PFSK-1 (cell line): ENCODE measurements around the gene RTP3.

Source experiments
- POLR2AphosphoS5 ChIP-seq: IDR thresholded peaks from 2 replicates; pipeline ENCODE4 v1.6.1; 2012; ENCODE audit warnings: low read depth, mild to moderate bottlenecking, control low read depth, low read length, moderate library complexity
- REST ChIP-seq, 2 experiments: IDR thresholded peaks; 2 replicates each; pipeline versions ENCODE4 v1.6.1 to v1.8.0; 2011 to 2012; ENCODE audit warnings: low read depth in 2 of 2, low read length in 2 of 2, control low read depth in 1 of 2, inconsistent platforms in 1 of 2, mild to moderate bottlenecking in 1 of 2, moderate library complexity in 1 of 2; ENCODE audit not compliant: insufficient read depth in 1 of 2
- SIN3A ChIP-seq: IDR thresholded peaks from 2 replicates; pipeline ENCODE4 v1.6.1; 2012; ENCODE audit warnings: mild to moderate bottlenecking, low read length, moderate library complexity, borderline replicate concordance; ENCODE audit not compliant: insufficient read depth
- TAF1 ChIP-seq: IDR thresholded peaks from 2 replicates; pipeline ENCODE4 v1.6.1; 2012; ENCODE audit warnings: low read length, control low read depth, borderline replicate concordance; ENCODE audit not compliant: insufficient read depth

GRCh38 chr3:46477756-46478155, 20.0 kb upstream of the RTP3 start:
- TF ChIP-seq SIN3A (no peak), REST (IDR thresholded peaks at IDR 0.05; ENCODE audit: insufficient read depth in 1 of 2, low read depth in 2 of 2, low read length in 2 of 2) (no peak), TAF1 (no peak), POLR2AphosphoS5 (no peak)
